ENCODE data around the gene HEMK1.
A peak's percentile ranks its signal among the peaks of the same experiment; 100 is the strongest.

The HEMK1 gene

GRCh38 chr3:50542177-50543034, 26.9 kb upstream of the HEMK1 start:
- DNase-seq (ENCODE audit: low read depth) = peak; percentile 43

- DNase-seq (ENCODE audit: low read depth) = no peak
Observed at GRCh38 chr3:50545781-50546180, 23.5 kb upstream of the HEMK1 start.

DNA sequence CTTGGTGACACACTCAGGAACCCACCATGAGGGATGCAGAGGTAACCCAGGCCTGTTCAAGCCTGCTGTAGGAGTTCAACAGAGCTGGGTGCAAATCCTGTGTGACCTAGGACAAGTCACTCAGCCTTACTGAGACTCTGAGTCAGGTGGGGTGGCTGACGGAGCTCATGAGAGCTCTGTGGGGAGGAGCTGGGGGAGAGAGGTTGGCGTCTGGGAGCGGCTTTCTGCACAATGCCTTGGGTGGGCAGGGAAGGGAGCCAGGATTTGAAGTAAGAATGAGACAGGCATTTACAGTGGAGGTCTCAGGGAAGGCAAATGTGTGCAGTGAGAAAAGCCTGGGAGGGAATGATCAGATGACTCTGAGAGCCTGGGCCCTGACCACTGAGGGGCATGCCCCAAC, 20.1 kb upstream of the HEMK1 start:
- no peak for DNase-seq (ENCODE audit: low read depth)

GRCh38 chr3:50550079-50550736, 19.1 kb upstream of the HEMK1 start:
- peak; percentile 43 for DNase-seq (ENCODE audit: low read depth)

DNA sequence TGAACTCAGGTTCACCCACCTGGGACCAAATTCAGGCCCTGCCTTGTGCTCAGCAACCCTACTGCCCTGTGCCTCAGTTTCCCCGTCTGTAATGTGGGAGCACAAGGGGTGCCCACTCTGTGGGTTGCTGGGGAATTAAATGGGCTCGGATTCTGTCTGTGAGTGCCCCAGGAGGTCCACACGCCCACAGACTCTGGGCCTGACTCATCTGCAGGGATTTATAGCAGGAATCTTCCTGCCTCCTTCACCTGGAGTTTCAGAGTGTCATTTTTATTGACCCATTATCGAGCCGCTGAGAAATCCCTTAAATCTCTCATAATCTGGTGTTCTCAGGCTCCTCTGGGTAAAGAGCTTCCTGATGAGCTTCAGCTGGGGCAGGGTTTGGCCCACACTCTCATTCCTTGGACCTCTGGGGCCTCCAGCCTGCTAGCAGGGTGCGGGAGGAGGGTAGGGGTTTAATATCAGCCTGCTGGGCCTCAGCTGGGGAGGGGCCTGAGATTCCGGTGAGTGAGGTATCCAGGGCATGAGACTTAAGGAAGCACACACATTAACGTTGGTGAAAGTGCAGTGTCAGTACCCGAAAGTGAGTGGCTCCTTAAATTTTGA, 18.2 kb upstream of the HEMK1 start:
- DNase-seq (ENCODE audit: low read depth) = no peak

DNA sequence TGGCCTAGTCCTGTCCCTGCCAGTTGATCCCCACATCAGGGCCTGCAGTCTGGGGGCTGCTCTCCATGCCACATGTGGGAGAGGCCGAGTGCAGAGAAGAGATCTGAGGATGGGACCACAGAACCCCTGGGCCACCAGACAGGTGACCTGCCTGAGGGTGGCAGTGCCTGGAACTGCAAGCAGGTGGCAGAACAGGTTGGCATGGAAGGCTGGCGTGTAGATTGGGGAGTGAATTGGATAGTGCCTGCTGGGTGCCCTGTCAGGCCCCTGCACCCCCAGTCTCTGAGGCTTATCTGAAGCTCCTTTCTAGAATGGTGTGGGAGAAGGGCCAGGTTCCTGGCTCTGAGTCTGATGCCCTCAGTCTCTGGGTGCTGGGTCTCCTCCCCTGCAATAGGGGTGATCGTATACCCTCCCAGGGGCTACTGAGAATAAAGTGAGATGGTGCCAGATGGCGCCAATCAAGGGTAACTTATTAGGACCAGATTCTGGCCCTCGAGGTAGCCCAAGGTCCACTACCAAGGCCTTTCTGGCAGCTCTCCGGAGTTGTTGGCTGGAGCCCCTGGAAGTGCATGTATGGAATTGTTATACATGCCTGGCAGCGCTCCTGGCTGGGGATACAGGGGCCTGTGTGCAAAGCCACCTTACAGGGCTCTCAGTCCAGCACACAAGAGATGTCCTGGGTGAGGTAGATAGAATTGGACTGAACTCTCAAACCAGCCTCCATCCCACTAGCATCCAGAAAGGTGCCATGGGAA, 17.5 kb upstream of the HEMK1 start:
- DNase-seq (ENCODE audit: low read depth) = no peak

DNA sequence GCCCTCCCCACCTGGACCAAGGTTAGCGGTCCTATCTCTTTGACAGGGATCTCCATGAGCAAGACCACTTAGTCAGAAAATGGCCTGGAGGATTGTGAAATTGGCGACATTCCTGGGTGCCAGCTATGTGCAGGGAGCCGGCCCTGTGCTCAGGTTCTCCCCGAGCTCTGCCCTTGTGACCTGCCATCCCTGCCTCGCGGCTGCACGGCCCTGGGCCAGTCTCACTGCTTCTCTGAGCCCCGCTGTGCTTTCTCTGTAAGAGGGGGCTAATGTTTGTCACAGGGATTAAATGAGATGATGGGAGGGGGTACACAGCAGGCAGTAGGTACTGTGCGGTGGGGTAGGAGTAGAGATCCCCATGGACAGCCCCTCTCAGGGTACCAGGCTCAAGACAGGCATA, 16.7 kb upstream of the HEMK1 start:
- DNase-seq (ENCODE audit: low read depth) = no peak

DNA sequence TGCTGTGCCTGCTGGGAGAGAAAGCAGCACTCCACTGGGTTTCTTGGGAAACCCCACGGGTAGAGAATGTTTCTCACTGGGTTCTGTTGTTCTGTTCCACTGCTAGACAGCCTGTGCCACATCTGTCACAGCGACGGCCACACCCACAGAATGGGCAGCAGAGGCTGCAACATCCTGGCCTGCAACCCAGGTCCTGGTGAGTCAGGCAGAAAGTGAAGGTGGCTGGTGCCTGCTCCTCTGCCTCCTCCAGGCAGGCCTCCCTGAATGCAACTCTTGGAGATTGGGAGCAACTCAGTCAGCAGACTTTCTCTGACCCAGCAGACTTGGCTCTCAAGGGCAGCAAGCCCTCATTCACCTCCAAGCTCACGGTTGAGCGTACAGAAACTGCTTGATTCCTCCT, 14.8 kb upstream of the HEMK1 start:
- no peak for DNase-seq (ENCODE audit: low read depth)

DNA sequence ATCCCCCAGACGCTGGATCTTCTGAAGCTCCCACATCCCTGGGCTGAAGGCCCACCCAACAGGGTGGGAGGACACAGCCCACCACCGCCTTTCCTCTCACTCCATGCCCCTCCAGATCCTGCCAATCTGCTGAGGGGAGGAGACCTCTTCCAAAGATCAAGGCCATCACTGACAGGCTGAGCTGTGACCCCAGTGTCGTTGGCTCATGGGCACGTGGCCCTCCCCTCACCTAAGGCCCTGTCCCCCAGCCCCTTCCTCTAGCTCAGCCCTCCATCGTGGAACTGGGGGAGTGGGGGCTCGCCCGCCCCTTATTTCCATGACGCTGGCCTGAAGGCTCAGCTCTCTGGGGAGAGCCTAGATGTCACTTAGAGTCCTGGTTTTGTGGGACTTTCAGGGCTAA, 12.2 kb upstream of the HEMK1 start:
- no peak for DNase-seq (ENCODE audit: low read depth)

DNA sequence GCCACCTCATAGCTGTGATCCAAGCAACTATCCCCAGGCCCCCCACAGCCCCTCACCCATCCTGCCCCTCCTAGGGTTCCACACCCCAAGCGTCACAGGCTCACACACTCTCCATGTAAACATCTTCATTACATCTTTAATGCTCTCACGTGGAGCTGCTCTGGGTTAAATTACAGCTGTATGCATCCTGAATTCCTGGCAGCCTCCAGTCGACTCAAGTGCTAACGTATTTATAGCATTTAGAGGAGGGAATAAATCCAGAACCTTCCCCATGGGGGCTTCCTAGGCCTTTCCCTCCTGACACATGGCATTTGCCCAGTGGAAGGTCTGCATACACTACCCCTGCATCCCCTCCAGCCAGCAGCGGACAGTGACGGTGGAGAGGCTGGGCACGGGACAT, 11.4 kb upstream of the HEMK1 start:
- DNase-seq (ENCODE audit: low read depth) = no peak

GRCh38 chr3:50559702-50560101, 9.6 kb upstream of the HEMK1 start:
- DNase-seq (ENCODE audit: low read depth) = no peak

GRCh38 chr3:50562861-50563260, 6.5 kb upstream of the HEMK1 start:
- DNase-seq (ENCODE audit: low read depth) = no peak

- DNase-seq (ENCODE audit: low read depth) = no peak
Observed at GRCh38 chr3:50563867-50564266, 5.5 kb upstream of the HEMK1 start.

DNA sequence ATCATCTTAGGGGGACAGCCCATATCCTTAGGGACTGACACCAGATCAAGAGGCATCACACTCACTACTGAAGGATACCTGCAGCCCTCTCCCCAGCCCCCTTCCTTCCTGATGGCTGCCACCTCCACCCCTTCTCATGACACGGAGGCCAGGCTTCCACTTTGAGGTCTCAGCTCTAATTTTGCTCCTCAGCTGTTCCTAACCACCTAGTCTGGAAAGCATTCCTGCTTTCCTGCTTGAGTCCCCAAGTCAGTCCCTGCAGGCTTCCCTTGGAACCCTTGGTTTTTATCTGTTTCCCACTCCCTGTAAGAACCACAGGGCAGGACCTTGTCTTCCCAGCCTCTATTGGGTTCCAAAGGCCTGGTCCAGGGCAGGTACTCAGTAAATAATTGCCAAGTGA, 5.0 kb upstream of the HEMK1 start:
- no peak for DNase-seq (ENCODE audit: low read depth)

DNA sequence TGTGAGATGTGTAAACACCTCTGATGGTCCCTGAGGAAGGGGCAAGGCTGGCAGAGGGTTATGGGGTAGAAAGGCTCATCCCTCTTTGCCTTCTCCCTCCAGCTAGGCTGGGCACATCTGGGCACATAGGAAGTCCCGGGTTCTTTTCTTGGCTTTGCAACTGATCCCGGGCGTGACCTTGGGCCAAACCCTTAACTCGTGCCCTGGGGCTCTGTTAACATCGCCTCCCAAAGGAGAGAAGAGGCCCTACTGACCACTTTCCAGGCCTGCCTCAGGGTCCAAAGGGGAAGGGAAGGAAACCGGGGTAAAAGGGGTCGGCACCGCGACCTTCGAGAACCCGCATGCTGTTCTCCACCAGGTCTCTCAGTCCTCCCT, 2.3 kb upstream of the HEMK1 start:
- DNase-seq (ENCODE audit: low read depth) = no peak

DNA sequence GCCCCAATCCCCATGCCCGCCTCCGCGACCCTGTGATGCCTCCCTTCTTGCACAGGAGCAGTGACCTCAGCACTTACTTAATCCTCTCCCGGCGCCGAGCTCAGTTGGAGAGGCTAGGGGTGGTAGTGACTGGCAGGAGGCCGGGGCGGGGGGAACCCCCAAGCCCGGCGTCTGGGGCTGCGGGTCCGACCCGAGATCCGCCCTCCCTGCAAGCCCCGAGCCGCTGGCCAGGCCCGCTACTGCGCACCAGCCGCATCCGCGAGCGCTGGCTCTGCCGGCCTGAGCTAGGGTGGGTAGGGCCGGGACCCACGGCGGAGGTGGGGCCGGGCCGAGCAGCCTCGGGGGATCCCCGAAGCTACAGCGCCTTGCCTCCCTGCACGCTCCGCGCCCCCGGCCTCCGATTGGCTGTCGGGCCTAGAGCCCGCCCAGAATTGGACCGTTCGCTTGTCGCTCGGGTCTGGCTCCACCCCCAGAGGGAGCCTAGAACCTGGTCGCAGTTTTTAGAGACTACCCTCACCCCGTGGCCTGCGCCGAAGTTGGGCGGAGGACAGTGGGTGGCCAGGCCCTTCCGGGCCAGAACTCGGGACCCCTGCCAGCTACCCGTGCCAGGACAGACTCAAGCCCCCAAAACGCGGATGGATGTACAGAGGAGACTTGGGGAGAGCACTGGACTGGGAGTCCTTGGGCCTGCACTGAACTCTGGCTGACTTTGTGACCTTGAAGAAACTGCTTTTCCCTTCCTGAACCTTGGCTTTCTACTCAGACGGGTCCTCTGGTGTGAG, 1.7 kb upstream of the HEMK1 start, which contains the start of gene C3orf18:
Gene C3orf18 (minus strand): TSS at position 362 of the 782 bp plus-strand sequence. CDS start 2,048 bp downstream, outside the sequence.
- peak; percentile 94 for DNase-seq (ENCODE audit: low read depth)

- no peak for DNase-seq (ENCODE audit: low read depth)
Observed at GRCh38 chr3:50570508-50571279, 1.4 kb downstream of the HEMK1 start.

DNA sequence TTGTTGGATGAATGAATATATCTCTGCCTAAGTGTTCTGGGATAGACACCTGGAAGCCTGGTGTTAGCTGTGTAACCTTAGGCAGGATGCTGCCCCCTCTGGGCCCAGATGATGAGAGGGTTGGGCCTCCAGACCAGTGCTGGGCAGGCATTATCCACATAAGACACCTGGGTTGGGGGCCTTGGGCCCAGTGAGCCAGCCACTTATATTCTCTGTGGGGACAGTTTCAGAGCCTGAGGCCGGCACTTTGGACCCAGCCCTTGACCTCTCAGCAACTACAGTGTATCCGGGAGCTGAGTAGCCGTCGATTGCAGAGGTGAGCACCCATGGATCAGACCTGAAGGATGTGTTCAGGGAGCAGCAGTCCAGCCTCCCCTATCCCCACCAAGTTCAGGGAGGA, 2.2 kb downstream of the HEMK1 start:
- DNase-seq (ENCODE audit: low read depth) = no peak

DNA sequence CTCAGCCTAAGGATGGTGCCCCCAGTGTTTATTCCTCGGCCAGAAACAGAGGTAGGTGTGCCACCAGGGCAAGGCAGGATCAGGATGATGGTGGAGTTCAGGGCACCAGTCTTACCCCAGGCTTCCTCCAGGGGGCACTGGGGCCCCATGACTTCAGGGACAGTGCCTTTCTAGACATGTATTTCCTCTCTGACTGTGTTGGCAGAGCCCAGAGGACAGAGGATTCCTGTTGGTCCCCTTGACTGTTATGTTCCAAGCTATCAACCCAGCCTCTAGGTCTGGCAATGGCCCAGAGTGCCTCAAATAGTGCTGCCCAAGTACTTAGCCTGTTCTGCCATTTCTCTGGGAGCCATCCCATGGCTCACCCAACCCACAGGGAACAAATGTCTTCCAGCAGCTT, 2.8 kb downstream of the HEMK1 start:
- DNase-seq (ENCODE audit: low read depth) = peak; percentile 78

GRCh38 chr3:50572801-50573371, 3.6 kb downstream of the HEMK1 start:
- peak; percentile 36 for DNase-seq (ENCODE audit: low read depth)
